Measurements from ENCODE around the gene CCDC88C.

Gene CCDC88C

GRCh38 chr14:91333650-91334039 lies 84.0 kb downstream of the CCDC88C start:
- DNase-seq (ENCODE audit: low spot score), result no peak
- Histone ChIP-seq H2BK15ac (ENCODE audit: low read length) (no peak overlapping the region), H2AK5ac (ENCODE audit: low read depth, low read length) (no peak overlapping the region), H3K79me1 (ENCODE audit: low read depth, low read length) (peaks cover 8% of the 10 kb centered on the region), H3K4me3 (ENCODE audit: low read length in 2 of 2) (no peak overlapping the region), H3K4me2 (ENCODE audit: insufficient read depth, low read length, poor library complexity, severe bottlenecking) (no peak overlapping the region), H3K27ac (replicated peaks; ENCODE audit: low read length) (no peak overlapping the region), H4K8ac (ENCODE audit: low read depth, low read length) (no peak overlapping the region), H3K27me3 (ENCODE audit: control insufficient read depth in 3 of 3, insufficient read depth in 3 of 3, low read depth in 1 of 3, low read length in 3 of 3) (no peaks in the 10 kb centered on the region), H3K14ac (ENCODE audit: low read length) (no peak overlapping the region), H2BK5ac (ENCODE audit: low read length) (no peak overlapping the region), H3K9me3 (replicated peaks in 1 of 2; ENCODE audit: control insufficient read depth in 2 of 2, insufficient read depth in 1 of 2, low read depth in 1 of 2, low read length in 2 of 2) (no peaks in the 10 kb centered on the region), H3K4me1 (ENCODE audit: control insufficient read depth in 2 of 2, insufficient read depth in 1 of 2, low read depth in 1 of 2, low read length in 2 of 2) (peaks cover 0 to 10% of the 10 kb centered on the region in 2 donors), H3K36me3 (replicated peaks in 1 of 2; ENCODE audit: control insufficient read depth in 2 of 2, insufficient read depth in 2 of 2, low read length in 2 of 2) (peaks cover 27 to 69% of the 10 kb centered on the region in 2 donors), H3K9ac (ENCODE audit: low read depth, low read length, poor library complexity) (no peak overlapping the region), H2BK12ac (ENCODE audit: low read length) (no peak overlapping the region), H2AFZ (ENCODE audit: low read length) (no peak overlapping the region), H3K18ac (ENCODE audit: low read length) (no peak overlapping the region), H4K91ac (ENCODE audit: low read depth, low read length, poor library complexity) (no peak overlapping the region), H2BK120ac (ENCODE audit: low read depth, low read length) (no peak overlapping the region), H3K23ac (ENCODE audit: low read depth, low read length, poor library complexity) (no peak overlapping the region), H3K4ac (ENCODE audit: low read length) (no peak overlapping the region)
- WGBS, 2 donors (ENCODE audit: extremely low coverage in 2 of 2, insufficient read length in 2 of 2, insufficient replicate concordance in 1 of 2), result no CpG with 5 or more reads among the region's 3 CpGs

- no peak overlapping the region for H3K4me3 ChIP-seq (ENCODE audit: low read length in 2 of 2)
- no peak overlapping the region for H2BK12ac ChIP-seq (ENCODE audit: low read length)
- no peak overlapping the region for H2AK5ac ChIP-seq (ENCODE audit: low read depth, low read length)
- no peak overlapping the region for H3K14ac ChIP-seq (ENCODE audit: low read length)
- peaks cover 0 to 10% of the 10 kb centered on the region in 2 donors for H3K4me1 ChIP-seq (ENCODE audit: control insufficient read depth in 2 of 2, insufficient read depth in 1 of 2, low read depth in 1 of 2, low read length in 2 of 2)
- no peak overlapping the region for H3K23ac ChIP-seq (ENCODE audit: low read depth, low read length, poor library complexity)
- no peak overlapping the region for H2BK15ac ChIP-seq (ENCODE audit: low read length)
- DNase-seq (ENCODE audit: low spot score), result no peak
- no peaks in the 10 kb centered on the region for H3K9me3 ChIP-seq (replicated peaks in 1 of 2; ENCODE audit: control insufficient read depth in 2 of 2, insufficient read depth in 1 of 2, low read depth in 1 of 2, low read length in 2 of 2)
- H2BK120ac ChIP-seq (ENCODE audit: low read depth, low read length), result no peak overlapping the region
- H3K27me3 ChIP-seq (ENCODE audit: control insufficient read depth in 3 of 3, insufficient read depth in 3 of 3, low read depth in 1 of 3, low read length in 3 of 3), result no peaks in the 10 kb centered on the region
- peaks cover 23 to 64% of the 10 kb centered on the region in 2 donors for H3K36me3 ChIP-seq (replicated peaks in 1 of 2; ENCODE audit: control insufficient read depth in 2 of 2, insufficient read depth in 2 of 2, low read length in 2 of 2)
- peaks cover 5% of the 10 kb centered on the region for H3K79me1 ChIP-seq (ENCODE audit: low read depth, low read length)
- H4K8ac ChIP-seq (ENCODE audit: low read depth, low read length), result no peak overlapping the region
- H2AFZ ChIP-seq (ENCODE audit: low read length), result no peak overlapping the region
- no peak overlapping the region for H3K18ac ChIP-seq (ENCODE audit: low read length)
- H4K91ac ChIP-seq (ENCODE audit: low read depth, low read length, poor library complexity), result no peak overlapping the region
- H3K27ac ChIP-seq (replicated peaks; ENCODE audit: low read length), result no peak overlapping the region
- WGBS, 2 donors (ENCODE audit: extremely low coverage in 2 of 2, insufficient read length in 2 of 2, insufficient replicate concordance in 1 of 2), result no CpG with 5 or more reads among the region's 17 CpGs
- no peak overlapping the region for H3K4me2 ChIP-seq (ENCODE audit: insufficient read depth, low read length, poor library complexity, severe bottlenecking)
- no peak overlapping the region for H3K9ac ChIP-seq (ENCODE audit: low read depth, low read length, poor library complexity)
- no peak overlapping the region for H2BK5ac ChIP-seq (ENCODE audit: low read length)
- no peak overlapping the region for H3K4ac ChIP-seq (ENCODE audit: low read length)
Observed at GRCh38 chr14:91332986-91333649, 84.5 kb downstream of the CCDC88C start.

GRCh38 chr14:91332171-91332985 lies 85.2 kb downstream of the CCDC88C start:
- H2BK5ac ChIP-seq (ENCODE audit: low read length), result no peak overlapping the region
- no peak overlapping the region for H2BK120ac ChIP-seq (ENCODE audit: low read depth, low read length)
- H4K8ac ChIP-seq (ENCODE audit: low read depth, low read length), result no peak overlapping the region
- H3K4ac ChIP-seq (ENCODE audit: low read length), result no peak overlapping the region
- H3K4me1 ChIP-seq (ENCODE audit: control insufficient read depth in 2 of 2, insufficient read depth in 1 of 2, low read depth in 1 of 2, low read length in 2 of 2), result peaks cover 0 to 10% of the 10 kb centered on the region in 2 donors
- no peak for DNase-seq (ENCODE audit: low spot score)
- WGBS, 2 donors (ENCODE audit: extremely low coverage in 2 of 2, insufficient read length in 2 of 2, insufficient replicate concordance in 1 of 2), result no CpG with 5 or more reads among the region's 19 CpGs
- no peak overlapping the region for H3K23ac ChIP-seq (ENCODE audit: low read depth, low read length, poor library complexity)
- no peak overlapping the region for H2AK5ac ChIP-seq (ENCODE audit: low read depth, low read length)
- H3K9ac ChIP-seq (ENCODE audit: low read depth, low read length, poor library complexity), result no peak overlapping the region
- no peak overlapping the region for H3K18ac ChIP-seq (ENCODE audit: low read length)
- H2AFZ ChIP-seq (ENCODE audit: low read length), result no peak overlapping the region
- no peak overlapping the region for H2BK12ac ChIP-seq (ENCODE audit: low read length)
- no peak overlapping the region for H4K91ac ChIP-seq (ENCODE audit: low read depth, low read length, poor library complexity)
- peak overlapping the region; percentile 90 for H3K14ac ChIP-seq (ENCODE audit: low read length)
- no peak overlapping the region for H3K4me2 ChIP-seq (ENCODE audit: insufficient read depth, low read length, poor library complexity, severe bottlenecking)
- H3K36me3 ChIP-seq (replicated peaks in 1 of 2; ENCODE audit: control insufficient read depth in 2 of 2, insufficient read depth in 2 of 2, low read length in 2 of 2), result peaks cover 19 to 56% of the 10 kb centered on the region in 2 donors
- no peak overlapping the region for H3K27ac ChIP-seq (replicated peaks; ENCODE audit: low read length)
- no peak overlapping the region for H2BK15ac ChIP-seq (ENCODE audit: low read length)
- H3K9me3 ChIP-seq (replicated peaks in 1 of 2; ENCODE audit: control insufficient read depth in 2 of 2, insufficient read depth in 1 of 2, low read depth in 1 of 2, low read length in 2 of 2), result no peaks in the 10 kb centered on the region
- no peaks in the 10 kb centered on the region for H3K27me3 ChIP-seq (ENCODE audit: control insufficient read depth in 3 of 3, insufficient read depth in 3 of 3, low read depth in 1 of 3, low read length in 3 of 3)
- H3K4me3 ChIP-seq (ENCODE audit: low read length in 2 of 2), result no peak overlapping the region
- H3K79me1 ChIP-seq (ENCODE audit: low read depth, low read length), result peaks cover 2% of the 10 kb centered on the region

- no peak overlapping the region for H2BK12ac ChIP-seq (ENCODE audit: low read length)
- no peak overlapping the region for H3K23ac ChIP-seq (ENCODE audit: low read depth, low read length, poor library complexity)
- no peak overlapping the region for H2AFZ ChIP-seq (ENCODE audit: low read length)
- H3K79me1 ChIP-seq (ENCODE audit: low read depth, low read length), result peaks cover 2% of the 10 kb centered on the region
- H4K8ac ChIP-seq (ENCODE audit: low read depth, low read length), result no peak overlapping the region
- no peak overlapping the region for H3K4ac ChIP-seq (ENCODE audit: low read length)
- peak overlapping the region; percentile 8 for H3K18ac ChIP-seq (ENCODE audit: low read length)
- no peak for DNase-seq (ENCODE audit: low spot score)
- peak overlapping the region; percentile 90 for H3K14ac ChIP-seq (ENCODE audit: low read length)
- H3K4me1 ChIP-seq (ENCODE audit: control insufficient read depth in 2 of 2, insufficient read depth in 1 of 2, low read depth in 1 of 2, low read length in 2 of 2), result peaks cover 0 to 10% of the 10 kb centered on the region in 2 donors
- no peak overlapping the region for H3K4me3 ChIP-seq (ENCODE audit: low read length in 2 of 2)
- no peak overlapping the region for H2BK120ac ChIP-seq (ENCODE audit: low read depth, low read length)
- no peak overlapping the region for H2BK5ac ChIP-seq (ENCODE audit: low read length)
- no peak overlapping the region for H4K91ac ChIP-seq (ENCODE audit: low read depth, low read length, poor library complexity)
- no peak overlapping the region for H3K27ac ChIP-seq (replicated peaks; ENCODE audit: low read length)
- H3K27me3 ChIP-seq (ENCODE audit: control insufficient read depth in 3 of 3, insufficient read depth in 3 of 3, low read depth in 1 of 3, low read length in 3 of 3), result no peaks in the 10 kb centered on the region
- no peaks in the 10 kb centered on the region for H3K9me3 ChIP-seq (replicated peaks in 1 of 2; ENCODE audit: control insufficient read depth in 2 of 2, insufficient read depth in 1 of 2, low read depth in 1 of 2, low read length in 2 of 2)
- no peak overlapping the region for H2AK5ac ChIP-seq (ENCODE audit: low read depth, low read length)
- H3K4me2 ChIP-seq (ENCODE audit: insufficient read depth, low read length, poor library complexity, severe bottlenecking), result no peak overlapping the region
- no peak overlapping the region for H2BK15ac ChIP-seq (ENCODE audit: low read length)
- peaks cover 19 to 55% of the 10 kb centered on the region in 2 donors for H3K36me3 ChIP-seq (replicated peaks in 1 of 2; ENCODE audit: control insufficient read depth in 2 of 2, insufficient read depth in 2 of 2, low read length in 2 of 2)
- no CpG with 5 or more reads among the region's 3 CpGs for WGBS, 2 donors (ENCODE audit: extremely low coverage in 2 of 2, insufficient read length in 2 of 2, insufficient replicate concordance in 1 of 2)
- no peak overlapping the region for H3K9ac ChIP-seq (ENCODE audit: low read depth, low read length, poor library complexity)
Observed at GRCh38 chr14:91331721-91332120, 85.9 kb downstream of the CCDC88C start.

Measured in neuronal stem cell (in vitro differentiated cells).